Testis (tissue), 3 donors: ENCODE data around the gene UQCRH. TPM values are rescaled to one million over a fixed set of nuclear protein-coding genes. Genes with fewer than 3 reads are reported as not detected.
A peak's percentile ranks its signal among the peaks of the same experiment; 100 is the strongest.

Source experiments
- DNase-seq: peaks from one replicate; pipeline ENCODE4 v3.0.0-alpha.2; 2019
- H3K27ac ChIP-seq, 2 donors: fragments of 200-600 bp; sonication (generic); one replicate each; pipeline ENCODE4 v1.5.1; 2019
- H3K27me3 ChIP-seq: fragments of 200-600 bp; sonication (generic); one replicate; pipeline ENCODE4 v1.5.1; 2019
- H3K36me3 ChIP-seq: fragments of 200-600 bp; sonication (generic); one replicate; pipeline ENCODE4 v1.5.1; 2017; ENCODE audit warnings: low read depth; ENCODE audit errors: missing control alignments
- H3K4me1 ChIP-seq: fragments of 200-600 bp; sonication (generic); one replicate; pipeline ENCODE4 v1.5.1; 2019
- H3K4me3 ChIP-seq, 2 donors: fragments of 200-600 bp; sonication (generic); one replicate each; pipeline ENCODE4 v1.5.1; 2017 to 2019
- H3K9me3 ChIP-seq: fragments of 200-600 bp; sonication (generic); one replicate; pipeline ENCODE4 v1.5.1; 2017
- POLR2A ChIP-seq: fragments of 450-650 bp; IDR thresholded peaks from one replicate; pipeline ENCODE4 v1.6.1; 2017; ENCODE audit warnings: antibody characterized with exemption, mild to moderate bottlenecking, moderate library complexity
- WGBS, 2 donors: methylation state at CpG; one replicate each; pipeline ENCODE4 v1.1.5; 2018; 5-methylcytosine and 5-hydroxymethylcytosine counted together
- intact Hi-C: fragments of 100-400 bp; cut with DNase I; formaldehyde crosslinking; loops from one replicate; pipeline ENCODE4 v1.15.1; 2023; ENCODE audit warnings: low total_unique reads
- polyA plus RNA-seq: library from polyadenylated mRNA; stranded (reverse); fragments of 350-450 nt; fragmentation: Illumina TruSeq; extraction: RNeasy Lipid Tissue Mini Kit (QIAGEN cat#74804); gene quantifications from one replicate; pipeline ENCODE4 v1.2.3, GENCODE V29; 2014; ENCODE audit warnings: low read depth, low replicate concordance; ENCODE audit not compliant: insufficient read depth
- total RNA-seq, 2 donors: library from RNA; depleted of rRNA; stranded (reverse); fragments of >200 nt; gene quantifications; one replicate each; pipeline ENCODE4 v1.2.3, GENCODE V29; 2016
- TF ChIP-seq, protein P1 (sequence below), 3 experiments: fragments of 450-650 bp in 2 of 3; fragments of 200-600 bp in 1 of 3; sonication (generic) in 1 of 3; IDR thresholded peaks; one replicate each; pipeline ENCODE4 v1.5.1; 2016 to 2019; ENCODE audit warnings: antibody characterized with exemption in 3 of 3, mild to moderate bottlenecking in 2 of 3, moderate library complexity in 1 of 3

The UQCRH gene
- total and polyA plus RNA-seq, 3 donors from 2014 or later = 165 to 259 (median 183) TPM

DNA sequence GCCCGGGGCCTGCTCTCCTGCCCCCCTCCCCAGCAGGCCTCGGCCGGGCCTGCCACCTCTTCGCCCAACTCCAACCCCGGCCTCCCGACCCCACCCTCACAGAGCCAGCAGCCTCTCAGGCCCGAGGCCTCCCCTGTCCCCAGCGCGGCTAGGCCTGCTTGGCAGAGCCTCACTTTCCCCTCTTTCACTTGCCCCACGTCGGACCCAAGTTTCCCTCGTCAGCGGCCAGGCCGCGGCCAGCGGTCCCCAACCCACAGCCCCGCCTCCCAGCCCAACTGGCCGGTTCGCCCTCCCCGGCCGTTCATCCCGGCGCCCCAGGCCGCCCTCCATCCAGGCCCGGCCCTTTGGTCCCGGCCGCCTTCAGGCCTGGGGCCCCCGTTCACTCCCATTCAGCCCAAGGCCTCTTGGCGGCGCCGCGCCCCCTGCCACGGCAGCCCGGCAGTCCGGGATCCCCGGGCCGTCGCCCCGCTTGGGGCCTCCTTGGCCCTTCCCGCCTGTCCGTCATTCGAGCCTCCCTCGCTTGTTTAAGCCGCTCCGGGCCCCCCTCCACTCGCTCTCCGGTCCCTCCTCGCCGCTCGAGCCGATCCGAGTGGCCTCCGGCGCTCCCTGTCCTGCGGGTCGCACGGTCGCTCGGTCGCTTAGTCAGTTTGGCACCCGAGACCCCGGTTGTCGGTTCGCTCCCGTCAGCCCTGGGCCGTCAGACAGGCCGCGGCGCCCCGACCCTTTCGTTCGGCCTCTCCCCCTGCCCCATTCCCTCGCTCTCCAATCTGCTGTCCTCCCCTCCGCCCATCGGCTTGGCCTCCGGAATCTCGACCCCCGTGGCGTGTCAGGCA is 1.5 kb upstream of the UQCRH start:
- H3K36me3 ChIP-seq = no peaks in the 10 kb centered on the region
- intact Hi-C loops = no loop called here
- DNase-seq = peak; percentile 77
- peak overlapping the region; percentile 99 to 100 for H3K27ac ChIP-seq
- peak overlapping the region; percentile 87 to 98 for H3K4me3 ChIP-seq
- no peaks in the 10 kb centered on the region for H3K27me3 ChIP-seq
- H3K9me3 ChIP-seq = no peaks in the 10 kb centered on the region
- TF ChIP-seq POLR2A = no peak
- TF ChIP-seq, protein P1, sequence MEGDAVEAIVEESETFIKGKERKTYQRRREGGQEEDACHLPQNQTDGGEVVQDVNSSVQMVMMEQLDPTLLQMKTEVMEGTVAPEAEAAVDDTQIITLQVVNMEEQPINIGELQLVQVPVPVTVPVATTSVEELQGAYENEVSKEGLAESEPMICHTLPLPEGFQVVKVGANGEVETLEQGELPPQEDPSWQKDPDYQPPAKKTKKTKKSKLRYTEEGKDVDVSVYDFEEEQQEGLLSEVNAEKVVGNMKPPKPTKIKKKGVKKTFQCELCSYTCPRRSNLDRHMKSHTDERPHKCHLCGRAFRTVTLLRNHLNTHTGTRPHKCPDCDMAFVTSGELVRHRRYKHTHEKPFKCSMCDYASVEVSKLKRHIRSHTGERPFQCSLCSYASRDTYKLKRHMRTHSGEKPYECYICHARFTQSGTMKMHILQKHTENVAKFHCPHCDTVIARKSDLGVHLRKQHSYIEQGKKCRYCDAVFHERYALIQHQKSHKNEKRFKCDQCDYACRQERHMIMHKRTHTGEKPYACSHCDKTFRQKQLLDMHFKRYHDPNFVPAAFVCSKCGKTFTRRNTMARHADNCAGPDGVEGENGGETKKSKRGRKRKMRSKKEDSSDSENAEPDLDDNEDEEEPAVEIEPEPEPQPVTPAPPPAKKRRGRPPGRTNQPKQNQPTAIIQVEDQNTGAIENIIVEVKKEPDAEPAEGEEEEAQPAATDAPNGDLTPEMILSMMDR (IDR thresholded peaks at IDR 0.05) = no peak
- 0 to 1% methylated on average over 44 to 79 of the region's 79 CpGs for WGBS, 2 donors
- H3K4me1 ChIP-seq = peaks cover 26% of the 10 kb centered on the region

DNA sequence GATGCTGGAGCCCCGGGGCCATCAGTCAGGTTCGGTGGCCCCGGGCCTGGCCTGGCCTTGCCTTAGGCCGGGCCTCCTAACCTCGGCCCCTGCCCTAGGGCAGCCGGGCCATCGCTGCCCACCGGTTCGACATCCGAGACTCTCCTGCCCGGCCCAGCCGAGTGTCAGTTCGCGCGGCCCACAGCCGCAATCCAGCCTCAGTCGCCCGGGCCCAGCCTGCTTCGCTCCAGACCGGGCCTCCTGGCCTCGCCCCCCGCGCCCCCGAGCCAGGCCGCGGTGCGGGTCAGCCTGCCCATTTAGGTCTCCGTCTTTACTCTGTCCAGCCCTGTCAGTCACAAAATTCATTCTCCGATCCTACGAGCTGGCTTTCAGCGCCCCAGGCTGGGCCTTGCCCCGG is 859 bp upstream of the UQCRH start:
- Histone ChIP-seq H3K27ac (peak overlapping the region; percentile 99 to 100), H3K36me3 (no peaks in the 10 kb centered on the region), H3K27me3 (no peaks in the 10 kb centered on the region), H3K4me3 (peak overlapping the region; percentile 87 to 98), H3K4me1 (peaks cover 26% of the 10 kb centered on the region), H3K9me3 (no peaks in the 10 kb centered on the region)
- WGBS, 2 donors = 1% methylated on average over 31 of the region's 32 CpGs; no CpG with 5 or more reads in 1 of the 2 donors
- DNase-seq = no peak
- TF ChIP-seq, protein P1 (IDR thresholded peaks at IDR 0.05) = no peak
- TF ChIP-seq POLR2A = no peak
- intact Hi-C loops = no loop called here

DNA sequence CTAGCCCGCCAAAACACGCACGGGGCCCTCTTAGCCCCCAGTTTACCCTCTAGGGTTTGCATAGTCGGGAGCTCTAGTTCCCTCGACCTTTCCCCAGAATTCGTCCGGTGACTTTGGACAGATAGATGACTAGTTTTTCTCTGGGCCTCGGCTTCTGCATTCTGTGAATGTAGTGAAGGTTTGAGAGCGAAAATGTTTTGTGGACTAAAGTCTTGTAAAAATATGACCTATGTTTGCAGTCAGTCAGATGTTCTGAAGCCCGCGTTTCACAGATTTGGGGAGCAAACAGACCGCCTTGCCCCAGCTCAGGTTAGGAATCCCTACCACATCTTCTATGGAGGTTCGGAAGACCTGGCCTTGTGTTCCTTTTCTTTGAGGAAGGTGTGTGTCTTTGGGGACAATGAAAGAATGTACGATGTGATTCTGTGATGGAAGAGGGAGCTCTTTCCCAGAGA is 401 bp downstream of the UQCRH start:
- DNase-seq = no peak
- Histone ChIP-seq H3K4me1 (peaks cover 26% of the 10 kb centered on the region), H3K36me3 (no peaks in the 10 kb centered on the region), H3K9me3 (no peaks in the 10 kb centered on the region), H3K4me3 (peak overlapping the region; percentile 87 to 98), H3K27me3 (no peaks in the 10 kb centered on the region), H3K27ac (peak overlapping the region; percentile 99 to 100)
- TF ChIP-seq, protein P1 (IDR thresholded peaks at IDR 0.05) = no peak
- TF ChIP-seq POLR2A = no peak
- 0 to 1% methylated on average over 14 of the region's 14 CpGs for WGBS, 2 donors
- intact Hi-C loops = no loop called here

DNA sequence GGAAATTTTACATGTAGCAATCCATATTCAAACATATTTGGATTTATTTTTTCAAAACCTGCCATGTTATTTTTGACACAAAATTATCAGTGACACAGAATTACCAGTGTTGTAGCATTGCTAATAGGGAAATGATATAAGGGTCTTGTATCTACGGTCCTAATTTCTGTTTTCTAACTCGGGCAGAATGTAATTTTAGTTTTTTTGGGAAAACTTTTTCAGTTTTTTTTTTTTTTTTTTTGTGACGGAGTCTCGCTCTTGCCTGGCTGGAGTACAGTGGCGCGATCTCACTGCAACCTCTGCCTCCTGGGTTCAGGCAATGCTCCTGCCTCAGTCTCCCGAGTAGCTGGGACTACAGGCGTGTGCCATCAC is 2.6 kb downstream of the UQCRH start:
- no peaks in the 10 kb centered on the region for H3K9me3 ChIP-seq
- intact Hi-C loops = no loop called here
- no peak overlapping the region for H3K27ac ChIP-seq
- 77 to 87% methylated on average over 8 of the region's 8 CpGs for WGBS, 2 donors
- no peak overlapping the region for H3K4me3 ChIP-seq
- DNase-seq = no peak
- H3K27me3 ChIP-seq = no peaks in the 10 kb centered on the region
- H3K4me1 ChIP-seq = peaks cover 13% of the 10 kb centered on the region
- no peaks in the 10 kb centered on the region for H3K36me3 ChIP-seq
- no peak for TF ChIP-seq POLR2A
- TF ChIP-seq, protein P1 (IDR thresholded peaks at IDR 0.05) = no peak
